NT2/D1 (cell line): ENCODE measurements around the gene HCAR1.
"Not testable (repeated sequence)": the region's sequence is repeated elsewhere in the genome, so short reads cannot be mapped to it uniquely, and the experiment has no call there.

Experiments
- DNase-seq: peaks from one replicate; pipeline ENCODE4 v3.0.0-alpha.2; 2011; ENCODE audit warnings: low read depth, low spot score
- H3K27me3 ChIP-seq: 2 replicates; pipeline ENCODE4 v1.6.0; 2011; ENCODE audit warnings: mild to moderate bottlenecking; ENCODE audit not compliant: insufficient read length, insufficient read depth
- H3K36me3 ChIP-seq: 2 replicates; pipeline ENCODE4 v1.6.1; 2011; ENCODE audit warnings: mild to moderate bottlenecking, low read length, mixed read lengths; ENCODE audit not compliant: insufficient read depth, insufficient read length
- H3K4me1 ChIP-seq: 2 replicates; pipeline ENCODE4 v1.5.1; 2011; ENCODE audit not compliant: insufficient read depth, insufficient read length
- H3K4me3 ChIP-seq: 2 replicates; pipeline ENCODE4 v1.5.1; 2011; ENCODE audit warnings: low read depth; ENCODE audit not compliant: insufficient read length
- H3K9ac ChIP-seq: 2 replicates; pipeline ENCODE4 v1.6.0; 2011; ENCODE audit warnings: low read depth; ENCODE audit not compliant: insufficient read length
- H3K9me3 ChIP-seq: 2 replicates; pipeline ENCODE4 v1.5.1; 2011; ENCODE audit warnings: mild to moderate bottlenecking, low read length; ENCODE audit not compliant: insufficient read depth
- SUZ12 ChIP-seq: IDR thresholded peaks from 2 replicates; pipeline ENCODE4 v1.6.1; 2011; ENCODE audit not compliant: insufficient read length, insufficient read depth; ENCODE audit errors: extremely low read depth
- YY1 ChIP-seq: IDR thresholded peaks from 2 replicates; pipeline ENCODE4 v1.6.1; 2011; ENCODE audit not compliant: insufficient read length, insufficient read depth
- ZNF274 ChIP-seq: IDR thresholded peaks from 2 replicates; pipeline ENCODE4 v1.6.1; 2011; ENCODE audit warnings: mild to moderate bottlenecking, low read depth, low read length

Gene HCAR1

GRCh38 chr12:122730215-122731014 lies at the start of gene HCAR1:
Gene HCAR1, minus strand, starts transcription at chr12:122730844. Its CDS starts 505 bp downstream, at chr12:122730339.
- no peak within 1 kb of the TSS for H3K4me3 ChIP-seq
- H3K9ac ChIP-seq = peak within 1 kb of the TSS; percentile 39

GRCh38 chr12:122757568-122757967 lies 26.9 kb upstream of the HCAR1 start:
- H3K36me3 ChIP-seq = peaks cover 83% of the 10 kb centered on the region
- no peaks in the 10 kb centered on the region for H3K27me3 ChIP-seq
- H3K9me3 ChIP-seq = no peaks in the 10 kb centered on the region
- H3K4me3 ChIP-seq = no peak overlapping the region
- DNase-seq = no peak
- peaks cover 5% of the 10 kb centered on the region for H3K4me1 ChIP-seq
- no peak for TF ChIP-seq SUZ12
- TF ChIP-seq ZNF274 = no peak
- TF ChIP-seq YY1 = no peak
- no peak overlapping the region for H3K9ac ChIP-seq

More at GRCh38 chr12:122730215-122731014, at the start of gene HCAR1:
- DNase-seq = no peak
- H3K9me3 ChIP-seq = no peaks in the 10 kb centered on the region
- no peaks in the 10 kb centered on the region for H3K27me3 ChIP-seq
- TF ChIP-seq ZNF274 (no peak), SUZ12 (no peak)
- H3K36me3 ChIP-seq = no peaks in the 10 kb centered on the region
- peaks cover 2% of the 10 kb centered on the region for H3K4me1 ChIP-seq

GRCh38 chr12:122754790-122755189 lies 24.1 kb upstream of the HCAR1 start:
- no peak overlapping the region for H3K9ac ChIP-seq
- no peaks in the 10 kb centered on the region for H3K27me3 ChIP-seq
- TF ChIP-seq YY1 = no peak
- TF ChIP-seq SUZ12 = no peak
- no peak for TF ChIP-seq ZNF274
- peaks cover 61% of the 10 kb centered on the region for H3K36me3 ChIP-seq
- no peak for DNase-seq
- no peak overlapping the region for H3K4me3 ChIP-seq
- H3K9me3 ChIP-seq = no peaks in the 10 kb centered on the region; the same call in 1 of the 2 replicates
- peaks cover 7% of the 10 kb centered on the region for H3K4me1 ChIP-seq

GRCh38 chr12:122753319-122753650 lies 22.6 kb upstream of the HCAR1 start:
- Histone ChIP-seq H3K27me3 (no peaks in the 10 kb centered on the region), H3K36me3 (peaks cover 48% of the 10 kb centered on the region), H3K9me3 (no peaks in the 10 kb centered on the region; the same call in 1 of the 2 replicates), H3K4me3 (peak overlapping the region; percentile 96), H3K4me1 (peaks cover 8% of the 10 kb centered on the region), H3K9ac (peak overlapping the region; percentile 99)
- DNase-seq = no peak
- TF ChIP-seq ZNF274 (no peak), SUZ12 (no peak), YY1 (no peak)

- no peaks in the 10 kb centered on the region; the same call in 1 of the 2 replicates for H3K9me3 ChIP-seq
- peak within 1 kb of the TSS; percentile 99 for H3K9ac ChIP-seq
- peak; percentile 97 for DNase-seq
- H3K36me3 ChIP-seq = peaks cover 42% of the 10 kb centered on the region
- TF ChIP-seq YY1 (no peak), SUZ12 (no peak), ZNF274 (no peak)
- H3K4me1 ChIP-seq = peaks cover 8% of the 10 kb centered on the region
- H3K27me3 ChIP-seq = no peaks in the 10 kb centered on the region
- peak within 1 kb of the TSS; percentile 96 for H3K4me3 ChIP-seq
These were observed 22.0 kb upstream of the HCAR1 start, which contains the start of gene DENR for GRCh38 chr12:122752464-122753318. Gene DENR, plus strand, starts transcription at chr12:122752824. Its CDS starts 878 bp downstream, at chr12:122753702.

- not testable (repeated sequence) for H3K4me1 ChIP-seq, DNase-seq, H3K9me3 ChIP-seq, H3K27me3 ChIP-seq
- peak overlapping the region; percentile 74 for H3K9ac ChIP-seq
- H3K36me3 ChIP-seq = peaks cover 25% of the 10 kb centered on the region
- H3K4me3 ChIP-seq = peak overlapping the region; percentile 45
These were observed 20.3 kb upstream of the HCAR1 start for GRCh38 chr12:122750781-122751515.
